ENCODE data around the gene INSYN1.
"Not testable (repeated sequence)": the region's sequence is repeated elsewhere in the genome, so short reads cannot be mapped to it uniquely, and the experiment has no call there.

INSYN1 gene

DNA sequence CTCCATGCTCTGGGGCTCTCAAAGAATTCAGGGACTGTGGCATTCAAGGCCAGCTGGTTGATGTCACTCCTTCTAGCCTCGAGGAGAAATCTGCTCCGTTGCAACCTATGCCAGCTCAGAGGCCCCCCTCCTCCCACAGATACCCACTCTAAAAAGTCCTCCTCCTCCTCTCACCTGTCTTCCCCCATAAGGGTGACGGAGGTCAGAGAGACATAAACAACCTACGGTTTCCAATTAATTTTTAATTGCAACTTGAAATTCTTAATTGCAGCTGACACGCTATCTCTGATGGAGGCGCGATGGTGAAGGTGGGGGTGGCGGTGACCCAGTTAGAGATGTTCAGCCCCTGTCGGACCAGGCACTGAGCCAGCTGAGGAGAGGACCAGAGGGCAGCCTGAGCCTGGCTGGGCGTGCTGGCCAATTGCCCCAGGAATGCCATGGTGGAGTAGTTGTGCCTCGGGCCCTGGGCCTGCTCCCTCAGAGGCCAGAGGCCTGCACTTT lies 43.2 kb upstream of the INSYN1 start:
- intact Hi-C loops (cut with DNase I; ENCODE audit: low total_unique reads) = no loop called here
- Histone ChIP-seq H3K9me3 (no peaks in the 10 kb centered on the region), H3K36me3 (no peaks in the 10 kb centered on the region), H3K4me3 (no peak overlapping the region), H3K27me3 (no peaks in the 10 kb centered on the region), H3K4me1 (peaks cover 0 to 25% (median 20%) of the 10 kb centered on the region in 4 donors), H3K27ac (no peak overlapping the region)
- no peak for DNase-seq
- TF ChIP-seq, protein P1, sequence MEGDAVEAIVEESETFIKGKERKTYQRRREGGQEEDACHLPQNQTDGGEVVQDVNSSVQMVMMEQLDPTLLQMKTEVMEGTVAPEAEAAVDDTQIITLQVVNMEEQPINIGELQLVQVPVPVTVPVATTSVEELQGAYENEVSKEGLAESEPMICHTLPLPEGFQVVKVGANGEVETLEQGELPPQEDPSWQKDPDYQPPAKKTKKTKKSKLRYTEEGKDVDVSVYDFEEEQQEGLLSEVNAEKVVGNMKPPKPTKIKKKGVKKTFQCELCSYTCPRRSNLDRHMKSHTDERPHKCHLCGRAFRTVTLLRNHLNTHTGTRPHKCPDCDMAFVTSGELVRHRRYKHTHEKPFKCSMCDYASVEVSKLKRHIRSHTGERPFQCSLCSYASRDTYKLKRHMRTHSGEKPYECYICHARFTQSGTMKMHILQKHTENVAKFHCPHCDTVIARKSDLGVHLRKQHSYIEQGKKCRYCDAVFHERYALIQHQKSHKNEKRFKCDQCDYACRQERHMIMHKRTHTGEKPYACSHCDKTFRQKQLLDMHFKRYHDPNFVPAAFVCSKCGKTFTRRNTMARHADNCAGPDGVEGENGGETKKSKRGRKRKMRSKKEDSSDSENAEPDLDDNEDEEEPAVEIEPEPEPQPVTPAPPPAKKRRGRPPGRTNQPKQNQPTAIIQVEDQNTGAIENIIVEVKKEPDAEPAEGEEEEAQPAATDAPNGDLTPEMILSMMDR (IDR thresholded peaks at IDR 0.05) = no peak

DNA sequence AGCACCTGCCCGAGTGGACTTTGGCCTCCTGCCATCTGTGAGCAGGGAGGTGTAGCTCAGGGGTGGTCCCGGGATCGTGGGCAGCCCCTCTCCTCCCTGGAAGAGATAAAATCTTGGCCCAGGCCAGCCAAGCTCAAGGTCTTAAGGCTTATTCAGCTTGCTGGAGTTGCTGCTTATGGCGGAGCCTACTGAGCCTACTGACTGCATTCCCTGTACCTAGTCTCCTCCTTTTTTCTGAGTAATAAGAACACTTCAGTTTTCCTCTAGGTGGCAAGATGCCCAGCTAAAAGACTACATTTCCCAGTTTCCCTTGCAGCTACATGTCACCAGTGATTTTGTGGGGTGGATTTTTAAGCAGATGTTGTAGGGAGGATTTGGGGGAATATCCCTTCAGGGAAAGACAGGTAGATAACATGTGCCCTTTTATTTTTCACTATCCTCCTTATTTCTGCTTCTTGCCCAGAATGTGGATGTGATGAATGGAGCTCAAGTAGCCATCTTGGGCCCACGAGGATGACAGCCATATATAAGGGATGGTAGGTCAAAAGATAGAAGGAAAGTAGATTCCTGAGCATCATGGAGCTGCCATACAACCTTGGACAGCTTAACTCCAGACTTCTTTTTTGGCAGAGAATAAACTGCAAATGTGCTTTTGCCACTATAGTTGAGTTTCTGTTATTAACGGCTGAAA lies 41.4 kb upstream of the INSYN1 start:
- DNase-seq = no peak
- TF ChIP-seq, protein P1 (IDR thresholded peaks at IDR 0.05) = no peak
- Histone ChIP-seq H3K9me3 (no peaks in the 10 kb centered on the region), H3K4me3 (no peak overlapping the region), H3K4me1 (peaks cover 0 to 7% (median 3%) of the 10 kb centered on the region in 4 donors), H3K27ac (no peak overlapping the region), H3K36me3 (no peaks in the 10 kb centered on the region), H3K27me3 (no peaks in the 10 kb centered on the region)
- intact Hi-C loops (cut with DNase I; ENCODE audit: low total_unique reads) = no loop called here

DNA sequence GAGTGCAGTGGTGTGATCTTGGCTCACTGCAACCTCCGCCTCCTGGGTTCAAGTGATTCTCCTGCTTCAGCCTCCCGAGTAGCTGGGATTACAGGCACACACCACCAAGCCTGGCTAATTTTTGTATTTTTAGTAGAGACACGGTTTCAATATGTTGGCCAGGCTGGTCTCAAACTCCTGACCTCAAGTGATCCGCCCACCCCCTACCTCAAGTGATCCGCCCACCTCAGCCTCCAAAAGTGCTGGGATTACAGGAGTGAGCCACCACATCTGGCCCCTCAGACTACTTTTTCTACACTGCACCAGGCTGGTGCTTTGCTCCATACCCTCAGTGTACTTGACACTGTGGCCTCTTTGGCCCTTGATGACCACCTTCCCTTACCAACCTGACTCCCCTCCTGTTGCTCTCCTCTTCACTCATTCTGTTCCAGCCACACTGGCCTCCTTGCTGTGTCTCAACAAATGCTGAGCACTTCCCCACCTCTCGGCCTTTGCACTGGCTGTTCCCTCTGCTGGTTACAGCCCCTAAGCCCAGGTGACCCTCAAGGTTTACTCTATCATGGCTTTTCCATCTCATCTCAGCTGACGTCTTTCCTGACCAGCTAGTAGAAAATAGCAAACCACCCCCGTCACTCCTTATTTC lies 39.9 kb upstream of the INSYN1 start:
- H3K9me3 ChIP-seq; H3K27me3 ChIP-seq; H3K27ac ChIP-seq; H3K4me3 ChIP-seq; intact Hi-C loops (cut with DNase I; ENCODE audit: low total_unique reads); H3K4me1 ChIP-seq; DNase-seq; H3K36me3 ChIP-seq: not testable (repeated sequence)

DNA sequence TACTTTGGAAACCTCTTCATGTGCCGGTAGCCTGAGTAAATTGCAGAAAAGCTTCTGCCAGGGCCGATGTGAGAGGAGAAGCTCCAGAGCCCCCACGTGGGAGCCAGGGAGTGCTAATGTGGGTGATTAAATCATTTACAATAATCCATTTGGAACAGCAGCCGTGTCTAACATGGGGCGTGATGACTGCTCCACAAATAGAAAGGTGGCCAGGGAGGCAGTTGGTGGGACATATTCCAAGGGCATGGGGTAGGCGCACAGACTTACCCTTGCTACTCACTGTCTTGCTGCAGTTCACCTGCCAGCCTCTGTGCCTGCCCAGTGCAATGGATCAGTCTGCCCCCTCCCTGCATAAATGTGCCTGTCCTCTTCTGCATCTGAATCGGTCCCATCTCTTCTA lies 39.3 kb upstream of the INSYN1 start:
- DNase-seq = no peak
- Histone ChIP-seq H3K4me3 (no peak overlapping the region), H3K36me3 (no peaks in the 10 kb centered on the region), H3K9me3 (no peaks in the 10 kb centered on the region), H3K4me1 (no peaks in the 10 kb centered on the region), H3K27me3 (peaks cover 0 to 8% of the 10 kb centered on the region in 2 donors), H3K27ac (no peak overlapping the region)
- TF ChIP-seq, protein P1 (IDR thresholded peaks at IDR 0.05) = no peak
- intact Hi-C loops (cut with DNase I; ENCODE audit: low total_unique reads) = no loop called here

DNA sequence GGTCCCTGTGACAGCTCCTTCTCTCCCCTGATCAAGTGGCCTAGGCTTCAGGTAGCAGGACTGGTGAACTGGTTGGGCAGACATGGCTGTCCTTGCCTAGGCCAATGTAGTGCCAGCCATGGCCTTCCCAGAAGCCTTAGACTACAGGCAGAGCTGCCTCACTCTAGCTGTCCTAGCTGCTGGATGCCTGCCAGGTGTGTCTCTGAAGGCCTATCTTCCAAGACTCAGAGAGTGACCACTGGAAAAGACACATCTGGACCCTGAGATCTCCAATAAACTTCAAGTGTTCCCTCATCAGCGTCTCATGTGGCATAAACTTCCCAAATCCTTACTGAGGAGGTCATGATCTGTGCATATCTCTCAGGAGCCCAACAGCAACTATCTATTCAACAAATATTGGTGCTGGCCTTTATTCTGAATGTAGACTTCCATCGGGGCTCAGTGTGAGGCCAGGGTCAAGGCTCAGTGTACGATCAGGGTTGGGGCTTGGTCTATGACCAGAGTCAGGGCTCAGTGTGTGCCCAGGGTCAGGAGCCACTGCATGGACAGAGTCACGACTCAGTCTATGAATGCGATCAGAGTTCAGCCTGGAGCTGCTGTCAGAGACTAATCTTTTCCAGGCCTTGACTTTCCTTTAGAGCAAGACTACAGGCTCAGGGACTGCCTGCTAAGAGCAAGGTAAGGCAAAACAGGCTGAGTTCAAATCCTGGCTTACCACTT lies 36.5 kb upstream of the INSYN1 start:
- peaks cover 0 to 8% (median 0%) of the 10 kb centered on the region in 4 donors for H3K4me1 ChIP-seq
- no peak overlapping the region for H3K27ac ChIP-seq
- no peak overlapping the region for H3K4me3 ChIP-seq
- TF ChIP-seq, protein P1 (IDR thresholded peaks at IDR 0.05) = no peak
- H3K36me3 ChIP-seq = no peaks in the 10 kb centered on the region
- H3K9me3 ChIP-seq = no peaks in the 10 kb centered on the region
- peaks cover 0 to 8% of the 10 kb centered on the region in 2 donors for H3K27me3 ChIP-seq
- intact Hi-C loops (cut with DNase I; ENCODE audit: low total_unique reads) = no loop called here
- no peak for DNase-seq

DNA sequence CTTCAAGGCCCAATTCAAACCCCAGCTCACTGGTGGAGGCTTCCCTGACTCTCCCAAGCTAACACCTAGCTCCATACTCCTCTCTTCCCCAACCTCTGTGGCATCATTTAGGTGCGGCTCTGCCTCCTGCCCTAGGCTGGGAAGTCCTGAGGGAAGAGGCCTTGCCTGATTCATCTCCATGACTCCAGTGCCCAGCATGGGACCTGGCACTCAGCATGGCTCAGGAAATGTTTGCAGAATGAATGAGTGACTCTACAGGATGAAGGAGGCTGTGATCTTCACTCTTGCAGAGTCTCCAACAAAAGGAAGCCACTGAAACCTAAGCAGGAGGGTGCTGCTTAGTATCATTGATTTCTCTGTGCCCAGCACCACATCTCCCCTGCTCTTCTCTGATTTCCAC lies 34.5 kb upstream of the INSYN1 start:
- DNase-seq = no peak
- intact Hi-C loops (cut with DNase I; ENCODE audit: low total_unique reads) = no loop called here
- TF ChIP-seq, protein P1 (IDR thresholded peaks at IDR 0.05) = no peak

More for the DNA sequence above, 34.5 kb upstream of the INSYN1 start:
- H3K27me3 ChIP-seq = peaks cover 0 to 8% of the 10 kb centered on the region in 2 donors
- no peaks in the 10 kb centered on the region for H3K9me3 ChIP-seq
- H3K27ac ChIP-seq = no peak overlapping the region
- H3K36me3 ChIP-seq = no peaks in the 10 kb centered on the region
- H3K4me3 ChIP-seq = no peak overlapping the region
- H3K4me1 ChIP-seq = peaks cover 0 to 8% (median 0%) of the 10 kb centered on the region in 4 donors
